GM12801 (cell line): Measurements from ENCODE around the gene UACA.

ENCODE experiments used
- CTCF ChIP-seq: IDR thresholded peaks from one replicate; pipeline ENCODE4 v1.5.1; 2011; ENCODE audit warnings: control low read depth; ENCODE audit not compliant: insufficient read length; ENCODE audit errors: extremely low read depth

The UACA gene

GRCh38 chr15:70614221-70614620 lies 149.1 kb downstream of the UACA start:
- TF ChIP-seq CTCF, result no peak

- TF ChIP-seq CTCF, result no peak
Measured at GRCh38 chr15:70613271-70613670, 150.1 kb downstream of the UACA start.

- no peak for TF ChIP-seq CTCF
Measured at GRCh38 chr15:70611286-70611685, 152.1 kb downstream of the UACA start.

- TF ChIP-seq CTCF, result no peak
Measured at GRCh38 chr15:70610541-70610940, 152.8 kb downstream of the UACA start.

- no peak for TF ChIP-seq CTCF
Measured at GRCh38 chr15:70609889-70610288, 153.5 kb downstream of the UACA start.

GRCh38 chr15:70608144-70608543 lies 155.2 kb downstream of the UACA start:
- TF ChIP-seq CTCF, result no peak

GRCh38 chr15:70605606-70606410 lies 157.6 kb downstream of the UACA start:
- TF ChIP-seq CTCF, result no peak
